OCI-LY7 (cell line): ENCODE results near the gene MINDY4B. TPM values are rescaled to one million over a fixed set of nuclear protein-coding genes. Genes with fewer than 3 reads are reported as not detected.

ENCODE experiments used
- BruUV-seq: library from RNA; stranded (reverse); fragments of 400-500 nt; replicated peaks from 2 replicates; lab custom pipeline; 2021; lab: Mats Ljungman, UMichigan
- CTCF ChIA-PET: fragments of 300-600 bp; sonication (Branson Sonifier 250); formaldehyde crosslinking; loops from one replicate; lab custom pipeline; 2022; ENCODE audit warnings: antibody characterized with exemption; ENCODE audit not compliant: unreplicated experiment; lab: Charles Lee
- POLR2A ChIA-PET: fragments of 300-600 bp; sonication (Branson Sonifier 250); formaldehyde crosslinking; loops from one replicate; lab custom pipeline; 2022; ENCODE audit warnings: antibody characterized with exemption; lab: Charles Lee
- DNase-seq: peaks from one replicate; pipeline ENCODE4 v3.0.0-alpha.2; 2015; ENCODE audit warnings: low spot score
- H2AFZ ChIP-seq: fragments of 200-600 bp; sonication (generic), shearing (Covaris generic); 2 replicates; pipeline ENCODE4 v1.6.1; 2014; ENCODE audit warnings: mild to moderate bottlenecking, antibody characterized with exemption, low read length, moderate library complexity
- H3K27ac ChIP-seq: fragments of 200-600 bp; sonication (generic); 2 replicates; pipeline ENCODE4 v1.5.1; 2014; ENCODE audit warnings: mixed run types, low read depth, mild to moderate bottlenecking, moderate library complexity, low read length, inconsistent platforms; ENCODE audit not compliant: poor library complexity, severe bottlenecking
- H3K36me3 ChIP-seq: fragments of 200-600 bp; sonication (generic); 2 replicates; pipeline ENCODE4 v1.6.1; 2014; ENCODE audit warnings: mild to moderate bottlenecking, antibody characterized with exemption, low read length, moderate library complexity, mixed read lengths; ENCODE audit not compliant: insufficient read depth
- H3K4me1 ChIP-seq: fragments of 200-600 bp; sonication (generic); 2 replicates; pipeline ENCODE4 v1.5.1; 2014; ENCODE audit warnings: mild to moderate bottlenecking, low read length; ENCODE audit not compliant: insufficient read depth, poor library complexity, severe bottlenecking
- H3K4me2 ChIP-seq: fragments of 200-600 bp; sonication (generic); 2 replicates; pipeline ENCODE4 v1.6.1; 2014; ENCODE audit warnings: mild to moderate bottlenecking, low read length
- H3K4me3 ChIP-seq: fragments of 200-600 bp; sonication (generic); 2 replicates; pipeline ENCODE4 v1.5.1; 2014; ENCODE audit warnings: mild to moderate bottlenecking, low read depth, low read length; ENCODE audit not compliant: poor library complexity, severe bottlenecking
- H3K79me2 ChIP-seq: fragments of 200-600 bp; sonication (generic); 2 replicates; pipeline ENCODE4 v1.6.1; 2016; ENCODE audit warnings: low read depth, mild to moderate bottlenecking, low read length, moderate library complexity, mixed read lengths; ENCODE audit not compliant: insufficient read depth
- H3K9me2 ChIP-seq: fragments of 200-600 bp; sonication (generic); 2 replicates; pipeline ENCODE4 v1.6.1; 2016; ENCODE audit warnings: mild to moderate bottlenecking, low read length, mixed read lengths; ENCODE audit not compliant: insufficient read depth
- H3K9me3 ChIP-seq: fragments of 200-600 bp; sonication (generic); 2 replicates; pipeline ENCODE4 v1.6.1; 2014; ENCODE audit warnings: mild to moderate bottlenecking, mixed run types, low read length, mixed read lengths
- H4K20me1 ChIP-seq: fragments of 200-600 bp; sonication (generic); 2 replicates; pipeline ENCODE4 v1.6.1; 2014; ENCODE audit warnings: mild to moderate bottlenecking, antibody characterized with exemption, low read length, moderate library complexity, mixed read lengths; ENCODE audit not compliant: insufficient read depth
- EZH2phosphoT487 ChIP-seq: fragments of 200-600 bp; sonication (generic); IDR thresholded peaks from 2 replicates; pipeline ENCODE4 v1.6.1; 2018; ENCODE audit warnings: low read depth, borderline replicate concordance, mild to moderate bottlenecking, mixed run types, antibody characterized with exemption, low read length, moderate library complexity, mixed read lengths
- intact Hi-C: fragments of 100-400 bp; cut with micrococcal nuclease; formaldehyde crosslinking; loops from one replicate; pipeline ENCODE4 v1.10.0; 2022; ENCODE audit not compliant: unreplicated experiment
- total RNA-seq, 2 experiments: library from RNA; depleted of rRNA in 1 of 2; stranded (reverse); fragments of >200 nt in 1 of 2; shearing (Covaris generic) in 1 of 2; gene quantifications; 2 replicates each; pipeline ENCODE4 v1.2.3, GENCODE V29; 2014 to 2022
- TF ChIP-seq, protein P1 (sequence below): fragments of 200-600 bp; sonication (generic); conservative IDR thresholded peaks from 2 replicates; pipeline ENCODE4 v1.5.1; 2014; ENCODE audit warnings: mild to moderate bottlenecking, antibody characterized with exemption, low read length, moderate library complexity, mixed read lengths

Gene MINDY4B
- total RNA-seq, 2 experiments from 2014 or later = not detected

DNA sequence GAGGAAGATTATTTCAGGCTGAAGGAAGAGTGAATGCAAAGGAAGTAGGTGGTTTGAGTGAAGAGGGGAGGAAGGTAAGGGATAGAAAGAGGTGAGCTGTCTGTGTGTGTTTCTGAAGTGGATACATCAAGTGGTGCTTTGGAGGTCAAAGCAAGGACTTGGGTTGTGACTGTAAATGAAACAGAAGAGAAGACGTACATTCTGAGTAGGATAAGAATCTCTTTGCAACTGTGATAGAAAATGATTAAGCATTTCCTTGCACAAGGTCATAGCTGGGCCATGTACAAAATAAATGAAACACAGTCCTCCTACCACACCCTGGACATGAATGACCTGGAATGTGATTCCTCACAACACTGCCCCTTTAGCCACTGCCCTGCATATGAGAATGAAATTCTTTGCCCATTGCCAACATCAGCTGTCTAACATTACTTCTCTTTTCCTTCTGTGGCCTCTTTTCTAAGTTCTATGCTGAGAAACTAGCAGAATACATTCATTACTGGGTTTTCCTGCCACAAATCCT, 28.3 kb upstream of the MINDY4B start:
- H3K36me3 ChIP-seq = no peaks in the 10 kb centered on the region
- TF ChIP-seq, protein P1, sequence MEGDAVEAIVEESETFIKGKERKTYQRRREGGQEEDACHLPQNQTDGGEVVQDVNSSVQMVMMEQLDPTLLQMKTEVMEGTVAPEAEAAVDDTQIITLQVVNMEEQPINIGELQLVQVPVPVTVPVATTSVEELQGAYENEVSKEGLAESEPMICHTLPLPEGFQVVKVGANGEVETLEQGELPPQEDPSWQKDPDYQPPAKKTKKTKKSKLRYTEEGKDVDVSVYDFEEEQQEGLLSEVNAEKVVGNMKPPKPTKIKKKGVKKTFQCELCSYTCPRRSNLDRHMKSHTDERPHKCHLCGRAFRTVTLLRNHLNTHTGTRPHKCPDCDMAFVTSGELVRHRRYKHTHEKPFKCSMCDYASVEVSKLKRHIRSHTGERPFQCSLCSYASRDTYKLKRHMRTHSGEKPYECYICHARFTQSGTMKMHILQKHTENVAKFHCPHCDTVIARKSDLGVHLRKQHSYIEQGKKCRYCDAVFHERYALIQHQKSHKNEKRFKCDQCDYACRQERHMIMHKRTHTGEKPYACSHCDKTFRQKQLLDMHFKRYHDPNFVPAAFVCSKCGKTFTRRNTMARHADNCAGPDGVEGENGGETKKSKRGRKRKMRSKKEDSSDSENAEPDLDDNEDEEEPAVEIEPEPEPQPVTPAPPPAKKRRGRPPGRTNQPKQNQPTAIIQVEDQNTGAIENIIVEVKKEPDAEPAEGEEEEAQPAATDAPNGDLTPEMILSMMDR = no peak
- no peak for TF ChIP-seq EZH2phosphoT487
- intact Hi-C loops = no loop called here
- POLR2A ChIA-PET = interaction anchor here (0.6 kb wide), 1 partner anchor 14 kb away, joined by 3 read pairs; no protein-coding TSS in a partner anchor
- no peak overlapping the region for H2AFZ ChIP-seq
- H3K9me2 ChIP-seq = no peaks in the 10 kb centered on the region
- no peaks in the 10 kb centered on the region for H3K79me2 ChIP-seq
- no peak for DNase-seq
- H3K9me3 ChIP-seq = no peaks in the 10 kb centered on the region
- H3K4me3 ChIP-seq = no peak overlapping the region
- H3K27ac ChIP-seq = no peak overlapping the region
- no peaks in the 10 kb centered on the region for H4K20me1 ChIP-seq
- H3K4me2 ChIP-seq = no peak overlapping the region
- no TSS peak for BruUV-seq
- H3K4me1 ChIP-seq = no peaks in the 10 kb centered on the region
- CTCF ChIA-PET = no interaction called here

DNA sequence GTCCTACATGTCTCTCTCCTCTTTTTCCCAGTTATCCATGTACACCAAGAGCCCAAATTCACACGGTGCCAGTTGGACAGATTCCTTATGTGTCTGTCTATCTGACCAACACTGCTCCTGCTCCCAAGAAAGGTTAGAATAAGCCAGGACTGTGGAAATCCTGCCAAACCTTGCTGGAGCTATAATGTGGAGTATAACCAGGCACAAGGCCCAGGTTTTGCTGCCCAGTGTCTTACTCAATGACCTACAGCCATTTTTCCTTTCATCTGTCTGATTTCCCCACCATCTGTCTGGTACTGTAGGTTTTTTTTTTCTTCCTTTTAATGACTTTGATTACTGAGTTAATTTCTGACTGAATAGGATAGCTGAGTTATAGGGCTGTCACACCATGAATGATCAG, 26.5 kb upstream of the MINDY4B start:
- intact Hi-C loops = no loop called here

DNA sequence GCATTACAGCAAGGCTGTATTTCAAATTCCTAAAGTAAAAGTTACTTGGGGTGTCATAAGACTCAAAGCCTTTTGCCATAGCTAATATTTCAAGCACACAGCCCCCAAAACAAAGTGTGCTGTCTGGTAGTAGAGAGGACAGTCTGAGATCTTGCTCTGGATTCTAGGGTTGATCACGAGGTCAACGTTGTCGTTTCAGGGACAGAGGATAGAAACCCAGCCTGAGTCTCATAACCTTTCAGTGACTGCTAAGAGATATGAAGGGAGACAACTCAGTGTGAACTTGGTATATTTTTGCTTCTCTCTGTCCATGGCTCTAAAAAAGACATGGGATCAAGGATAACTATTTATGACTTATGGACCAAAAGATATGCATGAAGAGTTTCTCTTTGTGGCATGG, 25.6 kb upstream of the MINDY4B start:
- no peak overlapping the region for H3K4me2 ChIP-seq
- no peaks in the 10 kb centered on the region for H3K9me2 ChIP-seq
- no peaks in the 10 kb centered on the region for H4K20me1 ChIP-seq
- no peak for DNase-seq
- no peaks in the 10 kb centered on the region for H3K36me3 ChIP-seq
- H3K4me1 ChIP-seq = no peaks in the 10 kb centered on the region
- no peak overlapping the region for H3K27ac ChIP-seq
- POLR2A ChIA-PET = no interaction called here
- no peaks in the 10 kb centered on the region for H3K9me3 ChIP-seq
- BruUV-seq = no TSS peak
- H3K4me3 ChIP-seq = no peak overlapping the region
- H2AFZ ChIP-seq = no peak overlapping the region
- TF ChIP-seq, protein P1 = no peak
- no peak for TF ChIP-seq EZH2phosphoT487
- intact Hi-C loops = no loop called here
- no peaks in the 10 kb centered on the region for H3K79me2 ChIP-seq
- CTCF ChIA-PET = no interaction called here

More for the DNA sequence above, 26.5 kb upstream of the MINDY4B start:
- ChIA-PET CTCF (no interaction called here), POLR2A (interaction anchor here (0.7 kb wide), 1 partner anchor 13 kb away, joined by 3 read pairs; no protein-coding TSS in a partner anchor)
- Histone ChIP-seq H3K27ac (no peak overlapping the region), H3K79me2 (no peaks in the 10 kb centered on the region), H2AFZ (no peak overlapping the region), H3K36me3 (no peaks in the 10 kb centered on the region), H3K9me3 (no peaks in the 10 kb centered on the region), H3K4me2 (no peak overlapping the region), H3K9me2 (no peaks in the 10 kb centered on the region), H4K20me1 (no peaks in the 10 kb centered on the region), H3K4me1 (no peaks in the 10 kb centered on the region), H3K4me3 (no peak overlapping the region)
- no TSS peak for BruUV-seq
- no peak for TF ChIP-seq EZH2phosphoT487
- TF ChIP-seq, protein P1 = no peak
- DNase-seq = no peak
